Measurements from ENCODE around the gene FSTL4.

GRCh38 chr5:133657036-133657435 lies 44.7 kb upstream of the FSTL4 start:
- no peak for TF ChIP-seq CTCF (IDR thresholded peaks at IDR 0.05)
- no peak for TF ChIP-seq POLR2A (IDR thresholded peaks at IDR 0.05)

Measured in uterus (tissue), 2 donors.